ENCODE measurements around the gene ABCF3. TPM values are rescaled to one million over a fixed set of nuclear protein-coding genes. Genes with fewer than 3 reads are reported as not detected.

The ABCF3 gene
- total RNA-seq, 4 donors from 2014 or later: 11.8 to 73.0 (median 36.8) TPM

DNA sequence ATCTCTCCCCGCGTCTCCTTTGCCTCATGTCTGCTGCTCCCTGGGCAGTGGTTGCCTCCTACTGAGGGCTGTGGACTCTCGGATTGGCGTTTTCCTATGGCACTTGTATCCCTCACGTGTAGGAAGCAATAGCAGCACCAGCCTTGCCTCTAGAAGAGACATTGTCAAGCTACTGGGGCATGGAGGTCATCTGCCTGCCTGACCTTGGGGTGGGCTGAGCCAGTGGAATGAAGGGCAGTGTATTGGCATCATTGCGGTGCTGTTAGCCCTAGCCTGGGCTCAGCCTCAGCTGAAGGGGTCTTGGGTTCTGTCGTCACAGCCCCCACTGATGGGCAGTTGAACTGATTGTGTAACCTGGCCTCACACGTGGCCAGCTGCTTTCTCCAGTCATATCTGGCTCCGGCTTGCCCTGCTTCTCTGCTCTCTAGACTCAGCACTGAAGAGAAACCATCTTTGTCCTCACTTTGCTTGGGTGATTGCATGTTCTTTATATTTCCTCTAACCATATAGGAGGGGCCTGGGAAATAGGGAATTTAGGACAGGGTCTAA lies 8.1 kb downstream of the ABCF3 start:
- H3K27me3 ChIP-seq: no peaks in the 10 kb centered on the region
- TF ChIP-seq CTCF (IDR thresholded peaks at IDR 0.05) (no peak), POLR2A (IDR thresholded peaks at IDR 0.05) (no peak)
- no peak overlapping the region for H3K27ac ChIP-seq
- DNase-seq: no peak
- no peaks in the 10 kb centered on the region for H3K4me1 ChIP-seq
- H3K36me3 ChIP-seq: no peaks in the 10 kb centered on the region
- H3K4me3 ChIP-seq: no peak overlapping the region
- intact Hi-C loops (cut with DNase I; ENCODE audit: low total_unique reads): no loop called here
- no peaks in the 10 kb centered on the region for H3K9me3 ChIP-seq

- Histone ChIP-seq H3K27me3 (no peaks in the 10 kb centered on the region), H3K9me3 (no peaks in the 10 kb centered on the region), H3K27ac (no peak overlapping the region), H3K36me3 (no peaks in the 10 kb centered on the region), H3K4me1 (no peaks in the 10 kb centered on the region), H3K4me3 (no peak overlapping the region)
- no peak for DNase-seq
- TF ChIP-seq CTCF (IDR thresholded peaks at IDR 0.05) (no peak), POLR2A (IDR thresholded peaks at IDR 0.05) (no peak)
- intact Hi-C loops (cut with DNase I; ENCODE audit: low total_unique reads): no loop called here
Observed at GRCh38 chr3:184196536-184196935, 10.5 kb downstream of the ABCF3 start.

GRCh38 chr3:184198509-184198908 lies 12.5 kb downstream of the ABCF3 start:
- TF ChIP-seq CTCF (IDR thresholded peaks at IDR 0.05): no peak
- no peak for TF ChIP-seq POLR2A (IDR thresholded peaks at IDR 0.05)
- intact Hi-C loops (cut with DNase I; ENCODE audit: low total_unique reads): no loop called here

GRCh38 chr3:184200825-184201224 lies 14.8 kb downstream of the ABCF3 start:
- no peaks in the 10 kb centered on the region for H3K36me3 ChIP-seq
- intact Hi-C loops (cut with DNase I; ENCODE audit: low total_unique reads): no loop called here
- H3K9me3 ChIP-seq: no peaks in the 10 kb centered on the region
- no peak overlapping the region for H3K4me3 ChIP-seq
- DNase-seq: no peak
- no peak for TF ChIP-seq POLR2A (IDR thresholded peaks at IDR 0.05)
- no peak for TF ChIP-seq CTCF (IDR thresholded peaks at IDR 0.05)
- H3K27ac ChIP-seq: no peak overlapping the region
- H3K27me3 ChIP-seq: no peaks in the 10 kb centered on the region
- no peaks in the 10 kb centered on the region for H3K4me1 ChIP-seq

More at GRCh38 chr3:184198509-184198908, 12.5 kb downstream of the ABCF3 start:
- H3K27me3 ChIP-seq: no peaks in the 10 kb centered on the region
- no peaks in the 10 kb centered on the region for H3K4me1 ChIP-seq
- no peak overlapping the region for H3K4me3 ChIP-seq
- DNase-seq: no peak
- no peaks in the 10 kb centered on the region for H3K36me3 ChIP-seq
- no peaks in the 10 kb centered on the region for H3K9me3 ChIP-seq
- no peak overlapping the region for H3K27ac ChIP-seq

DNA sequence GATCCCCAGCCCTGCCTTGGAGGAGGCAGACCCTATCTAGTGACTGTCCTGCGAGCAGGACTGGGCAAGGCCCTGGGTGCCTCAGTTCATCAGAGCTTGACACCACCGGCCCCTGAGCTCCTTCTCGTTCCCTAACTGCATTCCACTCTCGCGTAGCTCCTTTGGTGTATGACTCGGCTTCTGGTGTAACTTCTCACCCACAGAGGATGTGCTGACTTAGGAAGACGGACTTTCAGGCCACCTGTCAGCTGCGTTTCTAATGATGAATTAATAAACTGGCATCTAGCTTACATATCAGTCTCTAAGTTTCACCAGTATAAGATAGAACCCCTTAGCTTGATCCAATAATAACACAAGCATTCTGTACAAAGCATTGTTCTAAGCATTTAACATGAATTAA lies 17.5 kb downstream of the ABCF3 start:
- Histone ChIP-seq H3K9me3 (no peaks in the 10 kb centered on the region), H3K4me1 (no peaks in the 10 kb centered on the region), H3K27ac (no peak overlapping the region), H3K27me3 (no peaks in the 10 kb centered on the region), H3K36me3 (no peaks in the 10 kb centered on the region), H3K4me3 (no peak overlapping the region)
- TF ChIP-seq CTCF (IDR thresholded peaks at IDR 0.05) (no peak), POLR2A (IDR thresholded peaks at IDR 0.05) (no peak)
- intact Hi-C loops (cut with DNase I; ENCODE audit: low total_unique reads): no loop called here
- no peak for DNase-seq
